Urothelium cell line (cell line): Measurements from ENCODE around the gene PATL2.
"Not testable (repeated sequence)": the region's sequence is repeated elsewhere in the genome, so short reads cannot be mapped to it uniquely, and the experiment has no call there.

Experiments
- DNase-seq: peaks from one replicate; pipeline ENCODE4 v3.0.0; 2011; ENCODE audit warnings: low spot score, mixed read lengths
- FAIRE-seq: peaks from 2 replicates; lab custom pipeline; 2011; peaks lifted over from hg19 to GRCh38; lab: Jason Lieb, UNC

The PATL2 gene

DNA sequence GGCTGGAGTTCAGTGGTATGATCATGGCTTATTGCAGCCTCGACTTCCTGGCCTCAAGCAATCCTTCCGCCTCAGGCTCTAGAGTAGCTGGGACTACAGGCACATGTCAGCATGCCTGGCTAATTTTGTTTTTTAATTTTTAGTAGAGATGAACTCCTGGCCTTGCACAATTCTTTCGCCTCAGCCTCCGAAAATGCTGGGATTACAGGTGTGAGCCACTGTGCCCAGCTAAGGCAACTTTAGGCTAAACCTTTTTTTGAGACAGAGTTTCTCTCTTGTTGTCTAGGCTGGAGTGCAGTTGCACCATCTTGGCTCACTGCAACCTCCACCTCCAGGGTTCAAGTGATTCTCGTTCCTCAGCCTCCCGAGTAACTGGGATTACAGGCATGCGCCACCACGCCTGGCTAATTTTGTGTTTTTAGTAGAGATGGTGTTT, 8.9 kb upstream of the PATL2 start:
- not testable (repeated sequence) for FAIRE-seq, DNase-seq

DNA sequence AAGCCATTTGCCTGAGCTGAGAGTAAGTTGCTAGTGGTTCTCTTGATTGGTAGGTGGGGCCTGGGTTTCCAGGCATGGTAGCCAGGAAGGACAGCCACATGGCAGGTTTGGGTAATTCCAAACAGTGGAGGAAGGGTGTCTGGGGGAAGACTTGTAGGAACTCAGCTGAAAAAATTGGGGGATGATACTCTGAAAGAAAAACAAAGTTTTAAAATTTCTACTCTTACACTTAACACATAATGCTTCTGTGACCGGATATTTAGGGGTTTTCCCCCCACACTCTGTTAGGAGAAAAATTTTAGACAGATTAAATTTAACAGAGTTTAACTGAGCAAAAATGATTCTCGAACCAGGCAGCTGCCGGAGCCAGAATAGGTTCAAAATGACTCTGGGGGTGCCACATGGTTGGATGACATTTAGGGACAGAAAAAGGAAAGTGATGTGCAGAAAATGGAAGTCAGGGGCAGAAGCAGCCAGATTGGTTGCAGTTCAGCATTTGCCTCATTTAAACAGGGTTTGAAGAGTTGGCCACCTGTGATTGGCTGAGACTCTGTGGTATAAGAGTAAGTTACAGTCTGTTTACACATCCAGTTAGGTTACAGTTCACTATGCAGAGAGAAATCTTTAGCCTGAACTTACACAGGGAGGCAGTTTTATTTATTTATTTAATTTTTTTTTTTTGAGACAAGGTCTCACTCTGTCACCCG, 8.3 kb upstream of the PATL2 start:
- DNase-seq (no peak), FAIRE-seq (no peak)

GRCh38 chr15:44718927-44719292, 7.8 kb upstream of the PATL2 start:
- DNase-seq (no peak), FAIRE-seq (no peak)

GRCh38 chr15:44718180-44718926, 7.2 kb upstream of the PATL2 start:
- no peak for FAIRE-seq
- DNase-seq = no peak

DNA sequence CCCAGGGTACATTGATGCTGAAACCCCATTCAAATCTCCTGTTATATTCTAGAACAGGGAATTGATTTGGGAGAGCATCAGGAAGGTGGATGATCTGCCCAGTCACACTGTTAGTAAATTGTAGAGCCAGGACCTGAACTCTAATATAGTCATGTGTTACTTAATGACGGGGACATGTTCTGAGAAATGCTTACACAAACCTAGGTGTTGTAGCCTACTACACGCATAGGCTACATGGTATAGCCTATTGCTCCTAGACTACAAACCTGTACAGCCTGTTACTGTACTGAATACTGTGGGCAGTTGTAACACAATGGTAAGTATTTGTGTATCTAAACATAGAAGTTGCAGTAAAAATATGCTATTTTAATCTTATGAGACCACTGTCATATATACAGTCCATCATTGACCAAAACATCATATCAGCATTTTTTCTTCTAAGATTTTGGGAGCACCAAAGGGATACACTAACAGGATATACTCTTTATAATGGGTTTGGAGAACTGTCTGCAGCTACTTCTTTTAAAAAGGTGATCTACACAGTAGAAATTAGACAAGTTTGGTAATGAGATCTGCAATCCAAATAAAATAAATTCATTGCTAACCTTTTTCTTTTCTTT, 6.0 kb upstream of the PATL2 start:
- FAIRE-seq = no peak
- no peak for DNase-seq

DNA sequence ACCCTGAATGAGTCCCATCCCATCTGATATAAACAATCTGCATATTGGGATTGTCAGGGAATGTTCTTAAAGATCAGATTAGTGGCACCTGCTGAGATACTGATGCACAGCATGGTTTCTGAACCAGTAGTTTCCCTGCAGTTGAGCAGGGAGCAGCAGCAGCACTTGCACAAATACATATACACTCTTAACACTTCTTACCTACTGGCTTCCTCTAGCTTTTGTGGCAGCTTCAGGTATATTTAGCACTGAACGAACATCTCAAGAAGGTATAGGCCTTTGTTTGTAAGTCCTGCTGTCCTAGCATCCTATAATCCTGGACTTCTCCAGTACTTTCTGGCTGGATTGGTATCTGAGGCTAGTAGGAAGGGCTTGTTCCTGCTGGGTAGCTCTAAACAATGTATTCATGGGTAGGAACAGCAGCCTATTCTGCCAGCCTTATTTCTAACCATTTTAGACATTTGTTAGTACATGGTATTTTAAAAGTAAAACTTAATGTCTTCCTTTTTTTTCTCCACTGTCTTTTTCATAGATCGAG, 4.7 kb upstream of the PATL2 start:
- FAIRE-seq (no peak), DNase-seq (no peak)

DNA sequence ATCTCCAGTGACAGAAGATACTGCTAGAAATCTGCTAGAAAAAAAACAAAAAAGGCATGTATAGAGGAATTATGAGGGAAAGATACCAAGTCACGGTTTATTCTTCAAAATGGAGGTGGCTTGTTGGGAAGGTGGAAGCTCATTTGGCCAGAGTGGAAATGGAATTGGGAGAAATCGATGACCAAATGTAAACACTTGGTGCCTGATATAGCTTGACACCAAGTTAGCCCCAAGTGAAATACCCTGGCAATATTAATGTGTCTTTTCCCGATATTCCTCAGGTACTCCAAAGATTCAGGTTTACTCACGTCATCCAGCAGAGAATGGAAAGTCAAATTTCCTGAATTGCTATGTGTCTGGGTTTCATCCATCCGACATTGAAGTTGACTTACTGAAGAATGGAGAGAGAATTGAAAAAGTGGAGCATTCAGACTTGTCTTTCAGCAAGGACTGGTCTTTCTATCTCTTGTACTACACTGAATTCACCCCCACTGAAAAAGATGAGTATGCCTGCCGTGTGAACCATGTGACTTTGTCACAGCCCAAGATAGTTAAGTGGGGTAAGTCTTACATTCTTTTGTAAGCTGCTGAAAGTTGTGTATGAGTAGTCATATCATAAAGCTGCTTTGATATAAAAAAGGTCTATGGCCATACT, 4.1 kb upstream of the PATL2 start:
- no peak for DNase-seq
- no peak for FAIRE-seq

GRCh38 chr15:44713006-44713966, 2.2 kb upstream of the PATL2 start:
- peak; percentile 18 for DNase-seq
- FAIRE-seq = no peak

GRCh38 chr15:44712346-44713005, 1.4 kb upstream of the PATL2 start:
- FAIRE-seq (no peak), DNase-seq (peak; percentile 55)

DNA sequence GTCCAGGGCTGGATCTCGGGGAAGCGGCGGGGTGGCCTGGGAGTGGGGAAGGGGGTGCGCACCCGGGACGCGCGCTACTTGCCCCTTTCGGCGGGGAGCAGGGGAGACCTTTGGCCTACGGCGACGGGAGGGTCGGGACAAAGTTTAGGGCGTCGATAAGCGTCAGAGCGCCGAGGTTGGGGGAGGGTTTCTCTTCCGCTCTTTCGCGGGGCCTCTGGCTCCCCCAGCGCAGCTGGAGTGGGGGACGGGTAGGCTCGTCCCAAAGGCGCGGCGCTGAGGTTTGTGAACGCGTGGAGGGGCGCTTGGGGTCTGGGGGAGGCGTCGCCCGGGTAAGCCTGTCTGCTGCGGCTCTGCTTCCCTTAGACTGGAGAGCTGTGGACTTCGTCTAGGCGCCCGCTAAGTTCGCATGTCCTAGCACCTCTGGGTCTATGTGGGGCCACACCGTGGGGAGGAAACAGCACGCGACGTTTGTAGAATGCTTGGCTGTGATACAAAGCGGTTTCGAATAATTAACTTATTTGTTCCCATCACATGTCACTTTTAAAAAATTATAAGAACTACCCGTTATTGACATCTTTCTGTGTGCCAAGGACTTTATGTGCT, 721 bp upstream of the PATL2 start:
- DNase-seq = peak; percentile 26
- no peak for FAIRE-seq

DNA sequence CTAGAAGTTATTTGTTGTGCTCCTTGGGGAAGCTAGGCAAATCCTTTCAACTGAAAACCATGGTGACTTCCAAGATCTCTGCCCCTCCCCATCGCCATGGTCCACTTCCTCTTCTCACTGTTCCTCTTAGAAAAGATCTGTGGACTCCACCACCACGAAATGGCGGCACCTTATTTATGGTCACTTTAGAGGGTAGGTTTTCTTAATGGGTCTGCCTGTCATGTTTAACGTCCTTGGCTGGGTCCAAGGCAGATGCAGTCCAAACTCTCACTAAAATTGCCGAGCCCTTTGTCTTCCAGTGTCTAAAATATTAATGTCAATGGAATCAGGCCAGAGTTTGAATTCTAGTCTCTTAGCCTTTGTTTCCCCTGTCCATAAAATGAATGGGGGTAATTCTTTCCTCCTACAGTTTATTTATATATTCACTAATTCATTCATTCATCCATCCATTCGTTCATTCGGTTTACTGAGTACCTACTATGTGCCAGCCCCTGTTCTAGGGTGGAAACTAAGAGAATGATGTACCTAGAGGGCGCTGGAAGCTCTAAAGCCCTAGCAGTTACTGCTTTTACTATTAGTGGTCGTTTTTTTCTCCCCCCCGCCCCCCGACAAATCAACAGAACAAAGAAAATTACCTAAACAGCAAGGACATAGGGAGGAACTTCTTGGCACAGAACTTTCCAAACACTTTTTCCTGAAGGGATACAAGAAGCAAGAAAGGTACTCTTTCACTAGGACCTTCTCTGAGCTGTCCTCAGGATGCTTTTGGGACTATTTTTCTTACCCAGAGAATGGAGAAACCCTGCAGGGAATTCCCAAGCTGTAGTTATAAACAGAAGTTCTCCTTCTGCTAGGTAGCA, 657 bp downstream of the PATL2 start:
- FAIRE-seq (no peak), DNase-seq (peak; percentile 25)

- DNase-seq (no peak), FAIRE-seq (no peak)
Measured at GRCh38 chr15:44706946-44707636, 4.0 kb downstream of the PATL2 start.

- FAIRE-seq (no peak), DNase-seq (no peak)
Measured at GRCh38 chr15:44706401-44706800, 4.7 kb downstream of the PATL2 start.

DNA sequence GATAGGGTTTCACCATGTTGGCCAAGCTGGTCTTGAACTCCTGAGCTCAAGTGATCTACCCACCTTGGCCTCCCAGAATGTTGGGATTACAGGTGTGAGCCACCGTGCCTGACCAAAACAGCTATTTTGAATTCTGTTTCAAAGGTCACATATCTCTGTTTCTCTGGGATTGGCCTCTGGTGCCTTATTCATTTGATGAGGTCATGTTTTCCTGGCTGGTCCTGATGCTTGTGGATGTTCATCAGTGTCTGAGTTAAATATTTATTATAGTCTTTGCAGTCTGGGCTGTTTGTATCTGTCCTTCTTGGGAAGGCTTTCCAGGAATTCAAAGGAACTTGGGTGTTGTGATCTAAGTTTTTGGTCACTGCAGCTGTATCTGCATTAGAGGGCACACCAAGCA, 5.1 kb downstream of the PATL2 start:
- FAIRE-seq (no peak), DNase-seq (no peak)

- DNase-seq, FAIRE-seq: not testable (repeated sequence)
Measured at GRCh38 chr15:44700676-44701075, 10.4 kb downstream of the PATL2 start.

GRCh38 chr15:44698641-44699040, 12.5 kb downstream of the PATL2 start:
- FAIRE-seq = no peak
- DNase-seq = no peak

DNA sequence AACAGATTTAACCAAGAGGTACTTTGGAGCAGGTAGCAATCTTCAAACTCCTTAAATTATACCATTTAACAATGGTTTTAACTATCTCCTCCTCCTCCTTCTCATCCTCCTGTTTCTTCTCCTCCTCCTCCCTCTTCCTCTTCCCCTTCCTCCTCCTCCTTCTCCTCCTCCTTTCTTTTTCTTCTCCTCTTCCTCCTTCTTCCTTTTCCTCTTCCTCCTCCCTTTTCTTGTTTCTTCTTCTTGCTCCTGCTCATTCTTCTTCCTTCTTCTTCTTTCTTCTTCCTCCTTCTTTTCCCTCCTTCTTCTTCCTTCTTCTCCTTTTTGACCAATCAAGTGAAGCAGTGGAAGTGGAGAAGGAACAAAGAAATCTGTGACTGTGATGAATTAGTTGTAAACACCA, 14.1 kb downstream of the PATL2 start:
- DNase-seq (no peak), FAIRE-seq (no peak)

DNA sequence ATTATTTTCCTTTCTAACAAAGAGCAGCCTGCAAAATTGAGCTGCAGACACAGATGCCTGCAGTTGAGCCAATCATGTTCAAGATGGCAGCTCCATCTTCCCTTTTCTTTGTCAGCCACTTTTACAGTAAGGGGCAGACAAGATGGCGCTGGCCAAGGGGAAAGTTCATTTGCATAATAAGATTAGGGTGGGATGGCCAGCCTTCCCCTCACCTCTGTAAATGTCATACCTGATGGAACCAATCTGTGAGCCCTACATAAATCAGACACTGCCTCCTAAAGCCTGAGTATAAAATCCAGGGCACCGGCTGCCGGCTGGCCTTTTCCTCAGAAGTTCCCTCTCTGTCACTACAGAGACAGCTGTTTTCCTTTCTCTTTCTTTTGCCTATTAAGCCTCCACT, 15.8 kb downstream of the PATL2 start:
- no peak for DNase-seq
- no peak for FAIRE-seq
